Tibial nerve (tissue), 4 donors: ENCODE measurements around the gene CAT. TPM values are rescaled to one million over a fixed set of nuclear protein-coding genes. Genes with fewer than 3 reads are reported as not detected.
A peak's percentile ranks its signal among the peaks of the same experiment; 100 is the strongest.

Experiments used
- DNase-seq, 2 donors: peaks; one replicate each; pipeline ENCODE4 v3.0.0-alpha.2; 2019; ENCODE audit warnings: low spot score in 2 of 2
- H3K27ac ChIP-seq, 4 donors: fragments of 200-600 bp; sonication (generic) in 3 of 4; one replicate each; pipeline ENCODE4 v1.5.1; 2017 to 2019; ENCODE audit warnings: mild to moderate bottlenecking in 1 of 4
- H3K27me3 ChIP-seq, 2 donors: fragments of 200-600 bp; sonication (generic) in 1 of 2; one replicate each; pipeline versions ENCODE4 v1.5.1 to v1.6.0; 2017 to 2019
- H3K36me3 ChIP-seq, 3 donors: fragments of 200-600 bp; sonication (generic); one replicate each; pipeline ENCODE4 v1.5.1; 2018 to 2019
- H3K4me1 ChIP-seq, 4 donors: fragments of 200-600 bp; sonication (generic) in 3 of 4; one replicate each; pipeline ENCODE4 v1.5.1; 2017 to 2019
- H3K4me3 ChIP-seq, 4 donors: fragments of 200-600 bp; sonication (generic) in 3 of 4; one replicate each; pipeline ENCODE4 v1.5.1; 2017 to 2019; ENCODE audit warnings: mild to moderate bottlenecking in 1 of 4, moderate library complexity in 1 of 4
- H3K9me3 ChIP-seq, 4 donors: fragments of 200-600 bp; sonication (generic) in 3 of 4; one replicate each; pipeline ENCODE4 v1.5.1; 2017 to 2019
- CTCF ChIP-seq, 5 experiments: fragments of 200-600 bp in 3 of 5; fragments of 450-650 bp in 2 of 5; sonication (generic) in 3 of 5; IDR thresholded peaks; one replicate each; pipeline ENCODE4 v1.5.1; 2016 to 2019; ENCODE audit warnings: antibody characterized with exemption in 5 of 5, mild to moderate bottlenecking in 3 of 5, moderate library complexity in 2 of 5
- EP300 ChIP-seq, 2 donors: sonication (generic); formaldehyde crosslinking; IDR thresholded peaks; one replicate each; pipeline ENCODE4 v1.6.1; 2017; ENCODE audit warnings: antibody characterized with exemption in 2 of 2, mild to moderate bottlenecking in 1 of 2
- POLR2A ChIP-seq, 2 donors: fragments of 450-650 bp; IDR thresholded peaks; one replicate each; pipeline ENCODE4 v1.6.1; 2017; ENCODE audit warnings: antibody characterized with exemption in 2 of 2, mild to moderate bottlenecking in 2 of 2, moderate library complexity in 2 of 2
- WGBS, 2 donors: methylation state at CpG; one replicate each; pipeline ENCODE4 v1.1.5; 2018; 5-methylcytosine and 5-hydroxymethylcytosine counted together
- total RNA-seq, 4 donors: library from RNA; depleted of rRNA; stranded (reverse); fragments of >200 nt; gene quantifications; one replicate each; pipeline ENCODE4 v1.1.0, GENCODE V29; 2016

The CAT gene
- total RNA-seq, 4 donors from 2014 or later: 101 to 230 (median 147) TPM

- Histone ChIP-seq H3K9me3 (no peaks in the 10 kb centered on the region), H3K36me3 (no peaks in the 10 kb centered on the region), H3K27me3 (no peaks in the 10 kb centered on the region), H3K4me3 (no peak overlapping the region), H3K27ac (no peak overlapping the region), H3K4me1 (peaks cover 0 to 12% (median 0%) of the 10 kb centered on the region in 4 donors)
- 65 to 70% methylated on average over 5 of the region's 5 CpGs for WGBS, 2 donors
- TF ChIP-seq EP300 (IDR thresholded peaks at IDR 0.05) (no peak), CTCF (IDR thresholded peaks at IDR 0.05) (no peak), POLR2A (IDR thresholded peaks at IDR 0.05) (no peak)
- no peak for DNase-seq
Observed at GRCh38 chr11:34432822-34433221, 5.9 kb upstream of the CAT start.

DNA sequence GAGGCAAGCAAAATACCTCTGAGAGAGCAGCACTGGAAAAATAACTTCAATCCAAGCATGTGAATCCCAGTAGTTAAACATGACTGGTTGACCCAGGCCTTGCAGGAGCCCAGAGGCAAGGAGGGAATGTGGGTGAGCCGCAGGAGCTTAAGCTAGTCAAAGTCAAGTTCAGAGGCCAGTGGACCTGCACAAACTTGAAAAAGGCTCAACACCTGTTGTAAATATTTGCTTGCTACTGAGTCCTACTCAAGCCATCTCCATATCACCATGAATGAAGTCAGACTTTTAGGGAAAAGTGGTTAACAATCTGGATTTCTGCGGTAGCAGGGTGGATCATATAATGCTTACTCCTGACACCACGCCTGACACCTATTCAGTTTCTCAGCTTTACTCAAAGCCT is 4.8 kb upstream of the CAT start:
- Histone ChIP-seq H3K4me1 (peaks cover 0 to 16% (median 0%) of the 10 kb centered on the region in 4 donors), H3K27me3 (no peaks in the 10 kb centered on the region), H3K27ac (no peak overlapping the region), H3K9me3 (no peaks in the 10 kb centered on the region), H3K4me3 (no peak overlapping the region), H3K36me3 (no peaks in the 10 kb centered on the region)
- no peak for DNase-seq
- WGBS, 2 donors: 81 to 84% methylated on average over 3 of the region's 3 CpGs
- TF ChIP-seq POLR2A (IDR thresholded peaks at IDR 0.05) (no peak), CTCF (IDR thresholded peaks at IDR 0.05) (no peak), EP300 (IDR thresholded peaks at IDR 0.05) (no peak)

DNA sequence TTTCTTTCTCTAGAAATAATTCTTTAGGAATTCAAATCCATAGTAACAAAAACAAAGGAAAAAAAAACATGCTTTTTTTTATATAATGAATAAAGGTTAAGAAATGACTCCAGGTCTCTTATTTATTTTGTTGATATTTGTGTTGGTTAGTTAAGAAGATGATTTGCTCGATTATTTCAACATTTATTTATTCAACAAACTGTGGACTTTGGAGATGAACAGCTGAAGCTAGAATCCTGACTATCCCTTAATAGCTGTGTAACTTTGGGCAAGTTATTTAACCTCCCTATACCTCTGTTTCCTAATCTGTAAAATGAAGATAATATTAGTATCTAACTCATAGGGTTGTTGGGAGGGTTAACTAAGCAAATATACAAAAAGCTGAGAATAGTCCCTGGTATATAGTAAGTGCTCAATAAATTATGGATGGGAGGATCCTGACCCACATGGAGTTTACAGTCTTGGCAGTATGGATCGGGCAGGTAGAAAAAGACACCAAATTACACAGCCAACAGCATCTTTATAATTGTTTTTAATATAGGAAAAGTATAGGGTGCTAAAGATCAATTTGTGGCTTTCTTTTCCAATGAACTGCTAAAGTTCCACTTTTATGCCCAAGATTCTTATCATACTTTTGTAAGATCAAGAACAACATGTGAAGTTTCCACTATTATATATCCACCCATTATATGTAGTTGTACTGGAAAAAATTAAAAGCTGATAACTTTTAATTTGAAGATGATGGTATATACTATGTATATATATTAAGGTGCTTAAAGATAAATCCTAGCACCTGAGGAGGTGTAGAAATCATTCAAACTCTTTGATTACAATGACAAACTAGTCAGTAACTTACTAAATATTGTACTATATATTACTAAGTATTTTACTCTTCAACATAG is 1.3 kb upstream of the CAT start:
- DNase-seq: no peak
- Histone ChIP-seq H3K9me3 (no peaks in the 10 kb centered on the region), H3K4me3 (peak overlapping the region in 1 of 4 donors; percentile 81), H3K27me3 (no peaks in the 10 kb centered on the region), H3K27ac (peak overlapping the region in 2 of 4 donors; percentile 94 to 95), H3K4me1 (peaks cover 0 to 43% (median 17%) of the 10 kb centered on the region in 4 donors), H3K36me3 (no peaks in the 10 kb centered on the region)
- WGBS, 2 donors: 87 to 90% methylated on average over 2 of the region's 2 CpGs
- TF ChIP-seq POLR2A (IDR thresholded peaks at IDR 0.05): no peak
- no peak for TF ChIP-seq CTCF (IDR thresholded peaks at IDR 0.05)
- TF ChIP-seq EP300 (IDR thresholded peaks at IDR 0.05): no peak

DNA sequence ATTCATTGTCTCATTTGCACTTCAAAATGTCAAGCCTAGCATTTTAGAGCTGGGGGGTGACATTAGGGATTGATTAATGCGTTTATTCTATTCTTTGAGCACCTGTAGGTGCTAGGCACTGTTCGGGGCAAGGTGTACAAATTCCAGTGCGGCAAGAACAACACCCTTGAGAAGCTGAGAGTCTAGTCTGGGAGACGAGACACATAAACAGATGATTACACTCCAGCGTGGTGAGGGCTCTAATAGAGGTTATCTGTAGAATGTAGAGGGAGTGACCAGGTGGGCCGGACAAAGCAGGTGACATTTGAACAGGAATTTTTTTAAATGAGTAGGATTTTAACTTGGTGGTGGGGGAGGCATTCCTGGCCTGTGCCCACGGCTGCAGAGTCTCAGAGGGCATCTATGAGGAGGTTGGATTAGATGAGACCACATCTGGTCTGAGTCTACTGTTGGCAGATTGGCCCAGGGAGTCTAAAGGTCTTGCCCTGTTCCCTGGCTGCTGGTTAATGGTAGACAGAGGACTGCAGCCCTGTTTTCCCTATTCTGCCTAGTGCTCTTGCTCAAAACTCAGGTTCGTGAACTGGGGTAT is 970 bp downstream of the CAT start:
- H3K4me1 ChIP-seq: peaks cover 0 to 60% (median 22%) of the 10 kb centered on the region in 4 donors

More for the DNA sequence above, 970 bp downstream of the CAT start:
- 26 to 28% methylated on average over 8 of the region's 8 CpGs for WGBS, 2 donors
- Histone ChIP-seq H3K27ac (peak overlapping the region; percentile 83 to 95 (median 94)), H3K4me3 (peak overlapping the region; percentile 78 to 83 (median 82)), H3K36me3 (no peaks in the 10 kb centered on the region), H3K27me3 (no peaks in the 10 kb centered on the region), H3K9me3 (no peaks in the 10 kb centered on the region)
- DNase-seq: no peak
- TF ChIP-seq POLR2A (IDR thresholded peaks at IDR 0.05): no peak
- TF ChIP-seq EP300 (IDR thresholded peaks at IDR 0.05): no peak
- no peak for TF ChIP-seq CTCF (IDR thresholded peaks at IDR 0.05)
